PC-9 (cell line): ENCODE results near the gene MCHR2. TPM values are rescaled to one million over a fixed set of nuclear protein-coding genes. Genes with fewer than 3 reads are reported as not detected.

ENCODE experiments used
- BruUV-seq: library from RNA; stranded (reverse); fragments of 400-500 nt; replicated peaks from 2 replicates; lab custom pipeline; 2021; lab: Mats Ljungman, UMichigan
- CTCF ChIA-PET: fragments of 300-600 bp; sonication (Branson Sonifier 250); formaldehyde crosslinking; loops from one replicate; lab custom pipeline; 2022; ENCODE audit warnings: antibody characterized with exemption; lab: Charles Lee
- POLR2A ChIA-PET: fragments of 300-600 bp; sonication (Branson Sonifier 250); formaldehyde crosslinking; loops from one replicate; lab custom pipeline; 2022; ENCODE audit warnings: antibody characterized with exemption; ENCODE audit not compliant: unreplicated experiment; lab: Charles Lee
- DNase-seq, 2 experiments: peaks; one replicate each; pipeline versions ENCODE4 v3.0.0 to v3.0.0-alpha.2; 2015 to 2022; ENCODE audit warnings: mixed read lengths in 1 of 2
- H2AFZ ChIP-seq: fragments of 200-600 bp; sonication (generic); 2 replicates; pipeline ENCODE4 v1.8.1; 2017; ENCODE audit warnings: antibody characterized with exemption
- H3F3A ChIP-seq: fragments of 200-600 bp; sonication (generic); 2 replicates; pipeline ENCODE4 v1.8.1; 2017; ENCODE audit warnings: antibody characterized with exemption, mild to moderate bottlenecking, low read depth; ENCODE audit not compliant: insufficient read depth
- H3K27ac ChIP-seq: fragments of 200-600 bp; sonication (generic); 2 replicates; pipeline ENCODE4 v1.6.1; 2016; ENCODE audit warnings: mixed run types
- H3K27me3 ChIP-seq: fragments of 200-600 bp; sonication (generic); 2 replicates; pipeline ENCODE4 v1.6.1; 2016; ENCODE audit warnings: low read depth, mixed run types; ENCODE audit not compliant: insufficient read depth
- H3K36me3 ChIP-seq: fragments of 200-600 bp; sonication (generic); 2 replicates; pipeline ENCODE4 v1.6.1; 2016; ENCODE audit warnings: low read depth, mixed run types
- H3K4me1 ChIP-seq: fragments of 200-600 bp; sonication (generic); replicated peaks from 2 replicates; pipeline ENCODE4 v1.6.1; 2016; ENCODE audit warnings: mixed run types; ENCODE audit not compliant: insufficient read depth
- H3K4me2 ChIP-seq: fragments of 200-600 bp; sonication (generic); 2 replicates; pipeline ENCODE4 v1.6.1; 2017; ENCODE audit warnings: mixed run types
- H3K4me3 ChIP-seq: fragments of 200-600 bp; sonication (generic); 2 replicates; pipeline ENCODE4 v1.6.1; 2016; ENCODE audit warnings: mixed run types
- H3K79me2 ChIP-seq: fragments of 200-600 bp; sonication (generic); 2 replicates; pipeline ENCODE4 v1.6.1; 2017; ENCODE audit warnings: low read depth, mixed run types
- H3K9me2 ChIP-seq: fragments of 200-600 bp; sonication (generic); 2 replicates; pipeline ENCODE4 v1.8.1; 2017; ENCODE audit warnings: mild to moderate bottlenecking; ENCODE audit not compliant: insufficient read depth
- H3K9me3 ChIP-seq: fragments of 200-600 bp; sonication (generic); 2 replicates; pipeline ENCODE4 v1.8.1; 2016; ENCODE audit warnings: low read depth; ENCODE audit not compliant: insufficient read depth
- H4K20me1 ChIP-seq: fragments of 200-600 bp; sonication (generic); 2 replicates; pipeline ENCODE4 v1.8.1; 2017; ENCODE audit not compliant: insufficient read depth
- EZH2 ChIP-seq: fragments of 200-600 bp; sonication (generic); IDR thresholded peaks from 2 replicates; pipeline ENCODE4 v1.8.0; 2017; ENCODE audit warnings: antibody characterized with exemption, low read depth
- intact Hi-C: fragments of 100-400 bp; cut with micrococcal nuclease; formaldehyde crosslinking; loops from one replicate; pipeline ENCODE4 v1.10.0; 2022; ENCODE audit not compliant: unreplicated experiment
- total RNA-seq: library from RNA; stranded (reverse); gene quantifications from 2 replicates; pipeline ENCODE4 v1.2.3, GENCODE V29; 2021
- TF ChIP-seq, protein P1 (sequence below): fragments of 200-600 bp; sonication (generic); conservative IDR thresholded peaks from 2 replicates; pipeline ENCODE4 v1.6.1; 2017; ENCODE audit warnings: mixed run types, antibody characterized with exemption, mild to moderate bottlenecking, moderate library complexity

Gene MCHR2
- total RNA-seq, 1 experiment from 2014 or later, result not detected

DNA sequence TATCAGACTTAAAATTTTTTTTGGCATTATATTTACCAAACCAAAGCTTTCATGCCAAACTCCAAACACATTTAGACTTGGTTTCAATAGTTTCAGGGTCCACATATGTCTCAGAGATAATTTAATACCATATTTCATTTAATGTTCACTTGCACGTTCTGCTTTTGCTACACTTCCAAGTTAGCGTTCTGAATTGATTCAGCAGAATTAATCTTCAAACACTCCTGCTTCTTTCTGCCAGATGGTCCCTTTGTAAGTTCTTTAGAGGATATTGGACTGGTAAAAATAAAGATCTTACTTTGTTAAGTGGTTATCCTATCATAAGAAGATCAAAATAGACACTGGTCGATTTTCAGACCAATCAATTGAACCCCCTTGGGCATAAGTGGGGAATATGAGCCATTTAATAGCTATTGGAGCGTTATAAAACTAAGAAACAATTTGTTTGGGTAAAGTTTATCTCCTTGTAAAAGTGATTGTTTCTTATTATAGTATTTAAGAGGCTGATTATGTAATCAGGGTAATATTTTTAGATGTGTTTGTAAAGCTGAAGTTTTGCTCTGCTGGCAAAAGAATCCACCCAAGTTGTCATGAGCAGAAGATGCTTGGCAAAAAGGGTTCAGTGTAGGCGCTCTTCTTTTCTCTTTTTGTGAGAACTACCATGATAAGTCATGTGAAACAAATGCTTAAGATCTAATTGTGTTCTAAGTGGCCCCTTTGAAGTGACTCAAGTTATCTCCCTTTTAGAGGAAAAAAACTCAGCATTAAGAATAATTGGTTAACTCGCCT is 92.2 kb downstream of the MCHR2 start:
- no peak overlapping the region for H3K27ac ChIP-seq
- ChIA-PET CTCF (no interaction called here), POLR2A (no interaction called here)
- no peaks in the 10 kb centered on the region for H3K9me3 ChIP-seq
- no peaks in the 10 kb centered on the region for H4K20me1 ChIP-seq
- intact Hi-C loops, result no loop called here
- BruUV-seq, result no TSS peak
- no peaks in the 10 kb centered on the region for H3K9me2 ChIP-seq
- DNase-seq, result no peak
- no peak overlapping the region for H3K4me3 ChIP-seq
- no peaks in the 10 kb centered on the region for H3F3A ChIP-seq
- H3K4me1 ChIP-seq, result no peaks in the 10 kb centered on the region
- no peak for TF ChIP-seq EZH2
- TF ChIP-seq, protein P1, sequence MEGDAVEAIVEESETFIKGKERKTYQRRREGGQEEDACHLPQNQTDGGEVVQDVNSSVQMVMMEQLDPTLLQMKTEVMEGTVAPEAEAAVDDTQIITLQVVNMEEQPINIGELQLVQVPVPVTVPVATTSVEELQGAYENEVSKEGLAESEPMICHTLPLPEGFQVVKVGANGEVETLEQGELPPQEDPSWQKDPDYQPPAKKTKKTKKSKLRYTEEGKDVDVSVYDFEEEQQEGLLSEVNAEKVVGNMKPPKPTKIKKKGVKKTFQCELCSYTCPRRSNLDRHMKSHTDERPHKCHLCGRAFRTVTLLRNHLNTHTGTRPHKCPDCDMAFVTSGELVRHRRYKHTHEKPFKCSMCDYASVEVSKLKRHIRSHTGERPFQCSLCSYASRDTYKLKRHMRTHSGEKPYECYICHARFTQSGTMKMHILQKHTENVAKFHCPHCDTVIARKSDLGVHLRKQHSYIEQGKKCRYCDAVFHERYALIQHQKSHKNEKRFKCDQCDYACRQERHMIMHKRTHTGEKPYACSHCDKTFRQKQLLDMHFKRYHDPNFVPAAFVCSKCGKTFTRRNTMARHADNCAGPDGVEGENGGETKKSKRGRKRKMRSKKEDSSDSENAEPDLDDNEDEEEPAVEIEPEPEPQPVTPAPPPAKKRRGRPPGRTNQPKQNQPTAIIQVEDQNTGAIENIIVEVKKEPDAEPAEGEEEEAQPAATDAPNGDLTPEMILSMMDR, result no peak
- no peaks in the 10 kb centered on the region for H3K27me3 ChIP-seq
- no peaks in the 10 kb centered on the region for H3K36me3 ChIP-seq
- no peak overlapping the region for H2AFZ ChIP-seq
- no peak overlapping the region for H3K4me2 ChIP-seq
- H3K79me2 ChIP-seq, result no peaks in the 10 kb centered on the region

DNA sequence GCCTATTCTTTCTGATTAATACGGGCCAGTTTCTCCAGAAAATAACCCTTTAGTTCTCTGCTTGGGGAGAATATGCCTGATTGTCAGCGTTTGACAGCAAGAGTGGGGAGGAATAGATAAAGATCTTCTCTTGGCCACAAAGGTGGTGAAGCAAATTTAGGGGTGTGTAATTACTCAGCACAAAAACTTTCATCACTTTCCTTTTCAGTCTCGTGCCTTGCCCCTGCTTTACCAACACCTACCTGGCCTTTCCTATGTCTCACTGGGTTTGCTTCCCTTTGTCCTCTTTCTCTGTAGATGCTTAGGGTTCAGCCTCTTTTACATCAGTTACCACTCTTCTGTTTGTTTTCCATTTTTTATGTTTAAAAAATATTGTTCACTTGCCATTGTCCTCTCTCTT is 99.2 kb downstream of the MCHR2 start:
- BruUV-seq, result no TSS peak
- intact Hi-C loops, result no loop called here
- Histone ChIP-seq H3K36me3 (no peaks in the 10 kb centered on the region), H3K9me2 (peaks cover 7% of the 10 kb centered on the region; the same call in 1 of the 2 replicates), H3K4me3 (no peak overlapping the region), H2AFZ (no peak overlapping the region), H3K79me2 (no peaks in the 10 kb centered on the region), H3K27ac (no peak overlapping the region), H3K4me2 (no peak overlapping the region), H4K20me1 (no peaks in the 10 kb centered on the region), H3K9me3 (no peaks in the 10 kb centered on the region), H3F3A (no peaks in the 10 kb centered on the region), H3K27me3 (no peaks in the 10 kb centered on the region), H3K4me1 (no peaks in the 10 kb centered on the region)
- ChIA-PET CTCF (no interaction called here), POLR2A (no interaction called here)
- TF ChIP-seq EZH2, result no peak
- TF ChIP-seq, protein P1, result no peak
- no peak for DNase-seq

DNA sequence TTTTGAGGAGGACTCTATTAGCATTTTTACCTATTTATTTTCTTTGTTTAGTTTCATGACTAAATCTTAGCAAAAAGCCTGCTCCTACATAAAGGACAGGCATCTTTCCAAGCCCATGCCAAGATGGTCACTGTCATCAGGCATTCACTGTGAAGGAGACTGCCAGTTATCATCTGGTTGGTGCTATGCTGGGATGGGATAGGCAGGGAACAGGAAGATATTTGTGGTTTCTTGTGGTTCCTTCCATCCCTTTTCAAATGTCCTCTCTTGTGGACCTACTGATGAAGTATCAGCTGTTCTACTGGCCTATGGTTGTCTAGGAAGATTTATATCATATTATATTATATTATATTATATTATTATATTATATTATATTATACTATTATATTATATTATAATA is 107.0 kb downstream of the MCHR2 start:
- BruUV-seq, result no TSS peak

More for the DNA sequence above, 107.0 kb downstream of the MCHR2 start:
- CTCF ChIA-PET, result no interaction called here
- intact Hi-C loops, result no loop called here
- TF ChIP-seq, protein P1, result no peak
- TF ChIP-seq EZH2, result no peak
- Histone ChIP-seq H3K4me3 (no peak overlapping the region), H3K27ac (no peak overlapping the region), H3K27me3 (no peaks in the 10 kb centered on the region), H3K36me3 (no peaks in the 10 kb centered on the region), H3K4me1 (no peaks in the 10 kb centered on the region), H3K79me2 (no peaks in the 10 kb centered on the region), H2AFZ (no peak overlapping the region), H3K4me2 (no peak overlapping the region), H3K9me3 (no peaks in the 10 kb centered on the region), H3F3A (no peaks in the 10 kb centered on the region), H3K9me2 (0 out of 2 replicates have a peak, but pooled peaks cover 3% of the 10 kb centered on the region), H4K20me1 (no peaks in the 10 kb centered on the region)
- no peak for DNase-seq
- POLR2A ChIA-PET, result no interaction called here
